ENCODE measurements around the gene SLC39A11.

The SLC39A11 gene

DNA sequence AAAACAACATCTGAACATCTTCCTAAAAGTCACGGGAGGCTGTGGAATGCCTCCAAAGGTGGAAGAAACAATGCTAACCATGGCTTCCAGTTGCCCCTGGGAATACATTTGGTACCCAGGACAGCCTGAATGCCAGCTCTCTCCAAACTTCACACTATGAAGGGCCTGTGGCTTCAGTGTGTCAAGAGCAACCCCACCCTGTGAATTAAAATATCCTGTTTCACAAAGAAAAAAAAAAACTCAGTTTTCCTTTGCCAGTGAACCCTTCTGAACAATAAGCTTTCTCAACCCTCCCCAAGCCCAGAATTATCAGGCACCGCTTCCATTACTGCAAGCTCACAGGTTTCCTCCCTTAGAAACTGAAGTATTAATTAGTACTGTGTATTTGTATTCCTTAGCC, 69.8 kb downstream of the SLC39A11 start:
- Histone ChIP-seq H3K36me3 (ENCODE audit: control insufficient read depth, insufficient read depth, low read length) (no peaks in the 10 kb centered on the region), H3K9me3 (ENCODE audit: control insufficient read depth, insufficient read depth, low read length) (no peaks in the 10 kb centered on the region)

DNA sequence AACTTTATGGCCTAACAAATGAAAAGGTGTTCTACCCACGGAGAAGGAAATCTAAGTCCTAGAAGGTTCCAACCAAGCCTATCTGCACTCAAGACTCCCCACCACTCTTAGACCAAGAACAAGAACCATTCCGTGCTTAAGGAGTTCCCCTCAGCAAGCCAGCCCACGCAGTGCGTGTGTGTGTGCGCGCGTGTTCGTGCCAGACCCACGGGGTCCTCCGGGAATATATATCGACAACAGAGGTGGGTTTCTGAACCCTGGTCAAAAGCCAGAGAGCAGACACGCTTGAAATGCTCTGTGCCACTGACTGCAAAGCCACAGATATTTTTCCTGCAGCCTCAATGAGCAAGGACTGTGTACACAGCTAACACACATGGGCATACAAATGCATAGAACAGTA, 70.7 kb downstream of the SLC39A11 start:
- Histone ChIP-seq H3K9me3 (ENCODE audit: control insufficient read depth, insufficient read depth, low read length) (no peaks in the 10 kb centered on the region), H3K4me1 (ENCODE audit: control insufficient read depth, insufficient read depth, low read length) (no peaks in the 10 kb centered on the region), H3K36me3 (ENCODE audit: control insufficient read depth, insufficient read depth, low read length) (no peaks in the 10 kb centered on the region), H3K9ac (ENCODE audit: low read depth, low read length) (no peak overlapping the region), H3K27me3 (ENCODE audit: control insufficient read depth, insufficient read depth, low read length) (no peaks in the 10 kb centered on the region), H3K4me3 (ENCODE audit: low read depth, low read length) (no peak overlapping the region), H3K27ac (ENCODE audit: low read depth, low read length) (no peak overlapping the region)

More for the DNA sequence above, 69.8 kb downstream of the SLC39A11 start:
- Histone ChIP-seq H3K9ac (ENCODE audit: low read depth, low read length) (no peak overlapping the region), H3K27ac (ENCODE audit: low read depth, low read length) (no peak overlapping the region), H3K4me1 (ENCODE audit: control insufficient read depth, insufficient read depth, low read length) (no peaks in the 10 kb centered on the region), H3K27me3 (ENCODE audit: control insufficient read depth, insufficient read depth, low read length) (no peaks in the 10 kb centered on the region), H3K4me3 (ENCODE audit: low read depth, low read length) (no peak overlapping the region)

DNA sequence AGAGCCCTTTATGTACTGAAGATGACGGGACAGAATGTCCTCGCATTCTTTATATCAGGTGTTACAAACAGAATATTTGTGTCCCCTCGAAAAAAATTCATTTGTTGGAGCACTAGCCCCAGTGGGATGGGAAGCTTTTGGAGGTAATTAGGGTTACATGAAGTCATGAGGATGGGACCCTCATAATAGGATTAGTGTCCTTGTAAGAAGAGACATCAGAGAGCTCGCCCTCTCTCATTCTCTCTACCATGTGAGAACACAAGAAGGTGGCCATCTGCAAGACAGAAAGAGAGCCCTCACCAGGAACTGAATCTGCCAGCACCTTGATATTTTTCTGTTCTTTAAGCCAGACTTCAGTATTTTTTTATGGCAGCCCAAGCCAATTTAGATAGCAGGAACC, 72.4 kb downstream of the SLC39A11 start:
- Histone ChIP-seq H3K27me3 (ENCODE audit: control insufficient read depth, insufficient read depth, low read length) (no peaks in the 10 kb centered on the region), H3K9me3 (ENCODE audit: control insufficient read depth, insufficient read depth, low read length) (no peaks in the 10 kb centered on the region), H3K27ac (ENCODE audit: low read depth, low read length) (no peak overlapping the region), H3K36me3 (ENCODE audit: control insufficient read depth, insufficient read depth, low read length) (no peaks in the 10 kb centered on the region), H3K4me1 (ENCODE audit: control insufficient read depth, insufficient read depth, low read length) (no peaks in the 10 kb centered on the region), H3K9ac (ENCODE audit: low read depth, low read length) (no peak overlapping the region), H3K4me3 (ENCODE audit: low read depth, low read length) (no peak overlapping the region)

DNA sequence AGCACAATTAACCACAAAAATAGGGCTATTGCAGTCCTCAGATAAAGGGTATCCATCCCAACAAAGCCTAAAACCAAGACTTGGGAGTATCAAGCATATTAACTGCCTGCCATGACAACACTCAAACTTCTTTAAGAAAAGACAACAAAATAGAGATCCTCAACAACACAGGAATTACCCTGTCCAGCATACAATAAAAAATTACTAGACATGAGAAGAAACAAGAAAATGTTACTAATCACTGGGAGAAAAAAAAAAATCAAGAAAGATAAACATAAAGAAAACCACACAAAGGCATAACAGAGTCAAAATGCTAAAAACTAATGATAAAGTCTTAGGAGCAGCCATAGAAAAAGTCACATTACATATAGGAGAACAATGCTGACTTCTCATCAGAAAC, 73.9 kb downstream of the SLC39A11 start:
- no peaks in the 10 kb centered on the region for H3K27me3 ChIP-seq (ENCODE audit: control insufficient read depth, insufficient read depth, low read length)
- no peak overlapping the region for H3K9ac ChIP-seq (ENCODE audit: low read depth, low read length)
- peaks cover 5% of the 10 kb centered on the region; the same call in 1 of the 2 replicates for H3K4me1 ChIP-seq (ENCODE audit: control insufficient read depth, insufficient read depth, low read length)
- no peaks in the 10 kb centered on the region for H3K9me3 ChIP-seq (ENCODE audit: control insufficient read depth, insufficient read depth, low read length)
- H3K4me3 ChIP-seq (ENCODE audit: low read depth, low read length), result no peak overlapping the region
- no peaks in the 10 kb centered on the region for H3K36me3 ChIP-seq (ENCODE audit: control insufficient read depth, insufficient read depth, low read length)
- no peak overlapping the region for H3K27ac ChIP-seq (ENCODE audit: low read depth, low read length)

DNA sequence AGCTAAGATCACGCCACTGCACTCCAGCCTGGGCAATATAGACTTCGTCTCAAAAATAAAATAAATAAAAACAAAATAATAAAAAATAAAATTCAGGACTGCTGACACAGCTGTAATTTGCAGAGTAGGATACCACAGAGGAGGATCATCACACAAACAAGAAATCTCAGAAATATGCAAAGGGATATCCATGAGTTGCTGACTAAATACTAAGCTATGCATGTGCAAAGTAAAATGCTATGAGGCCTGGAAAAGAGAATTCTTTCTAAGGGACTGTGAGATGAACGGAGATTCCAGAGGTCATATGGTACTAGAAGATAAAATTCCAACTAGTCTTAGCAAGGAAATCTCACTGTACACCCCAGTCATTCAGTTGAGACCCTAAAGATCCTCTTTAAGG, 74.8 kb downstream of the SLC39A11 start:
- Histone ChIP-seq H3K36me3 (ENCODE audit: control insufficient read depth, insufficient read depth, low read length) (no peaks in the 10 kb centered on the region), H3K27ac (ENCODE audit: low read depth, low read length) (no peak overlapping the region), H3K9ac (ENCODE audit: low read depth, low read length) (no peak overlapping the region), H3K27me3 (ENCODE audit: control insufficient read depth, insufficient read depth, low read length) (no peaks in the 10 kb centered on the region), H3K4me1 (ENCODE audit: control insufficient read depth, insufficient read depth, low read length) (peaks cover 5% of the 10 kb centered on the region; the same call in 1 of the 2 replicates), H3K9me3 (ENCODE audit: control insufficient read depth, insufficient read depth, low read length) (no peaks in the 10 kb centered on the region), H3K4me3 (ENCODE audit: low read depth, low read length) (no peak overlapping the region)

DNA sequence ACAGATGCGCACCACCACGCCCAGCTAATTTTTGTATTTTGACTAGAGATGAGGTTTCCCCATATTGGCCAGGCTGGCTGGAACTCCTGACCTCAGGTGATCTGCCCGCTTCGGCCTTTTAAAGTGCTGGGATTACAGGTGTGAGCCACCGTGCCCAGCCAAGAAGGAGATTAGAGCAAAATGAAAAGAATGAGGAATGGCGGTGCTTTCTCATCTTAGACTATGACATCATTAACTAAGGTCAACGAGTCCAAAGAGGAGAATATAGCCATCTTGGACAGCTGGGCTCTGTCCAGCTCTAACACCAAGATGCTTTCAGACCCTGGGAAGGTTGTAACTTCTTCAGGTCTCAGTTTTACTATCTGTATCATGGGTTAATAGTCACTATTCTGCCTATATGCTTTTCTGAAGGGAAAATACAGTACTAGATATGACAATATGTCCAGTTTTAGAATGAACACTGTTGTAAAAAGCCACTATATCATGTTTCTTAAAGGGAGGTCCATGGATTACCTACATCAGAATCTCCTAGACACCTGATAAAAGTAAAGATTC, 76.7 kb downstream of the SLC39A11 start:
- H3K27ac ChIP-seq (ENCODE audit: low read depth, low read length), result no peak overlapping the region
- no peak overlapping the region for H3K4me3 ChIP-seq (ENCODE audit: low read depth, low read length)
- no peak overlapping the region for H3K9ac ChIP-seq (ENCODE audit: low read depth, low read length)
- no peaks in the 10 kb centered on the region for H3K36me3 ChIP-seq (ENCODE audit: control insufficient read depth, insufficient read depth, low read length)
- no peaks in the 10 kb centered on the region for H3K9me3 ChIP-seq (ENCODE audit: control insufficient read depth, insufficient read depth, low read length)
- H3K4me1 ChIP-seq (ENCODE audit: control insufficient read depth, insufficient read depth, low read length), result peaks cover 5% of the 10 kb centered on the region; the same call in 1 of the 2 replicates
- no peaks in the 10 kb centered on the region for H3K27me3 ChIP-seq (ENCODE audit: control insufficient read depth, insufficient read depth, low read length)

DNA sequence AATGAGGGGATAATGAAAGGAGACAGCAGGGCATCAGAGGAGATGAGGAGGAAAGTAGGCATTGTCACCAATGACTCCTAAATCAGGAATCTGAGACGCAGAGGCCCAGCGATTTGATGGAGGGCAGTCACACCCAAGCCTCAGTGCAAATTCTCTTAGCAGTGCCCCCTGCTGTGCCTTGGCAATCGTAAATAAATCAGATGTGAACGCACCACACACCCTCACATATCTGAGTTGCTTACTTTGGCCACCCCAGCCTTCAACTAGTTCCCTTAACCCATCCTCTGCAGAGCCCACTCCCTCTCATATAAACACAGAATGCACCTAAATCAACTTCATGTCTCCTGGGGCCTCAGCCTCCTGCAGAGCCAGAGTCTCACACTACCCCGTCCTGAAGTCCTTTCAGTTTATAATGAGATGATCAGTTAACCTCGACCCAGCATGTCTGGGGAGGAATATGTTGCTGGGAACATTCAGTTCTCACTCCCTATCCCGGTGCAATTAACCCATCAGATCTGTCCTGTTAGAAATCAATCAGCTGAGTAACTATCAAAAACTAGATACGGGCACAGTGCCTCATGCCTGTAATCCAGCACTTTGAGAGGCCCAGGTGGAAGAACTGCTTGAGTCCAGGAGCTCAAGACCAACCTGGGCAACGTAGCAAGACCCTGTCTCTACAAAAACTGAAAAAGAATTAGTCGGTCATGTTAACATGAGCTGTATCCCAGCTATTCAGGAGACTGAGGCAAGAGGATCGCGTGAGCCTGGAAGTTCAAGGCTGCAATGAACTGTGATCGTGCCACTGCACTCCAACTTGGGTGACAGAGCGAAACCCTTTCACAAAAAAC, 78.4 kb downstream of the SLC39A11 start:
- no peaks in the 10 kb centered on the region for H3K9me3 ChIP-seq (ENCODE audit: control insufficient read depth, insufficient read depth, low read length)
- no peak overlapping the region for H3K27ac ChIP-seq (ENCODE audit: low read depth, low read length)
- no peak overlapping the region for H3K4me3 ChIP-seq (ENCODE audit: low read depth, low read length)
- H3K9ac ChIP-seq (ENCODE audit: low read depth, low read length), result no peak overlapping the region
- no peaks in the 10 kb centered on the region for H3K36me3 ChIP-seq (ENCODE audit: control insufficient read depth, insufficient read depth, low read length)
- no peaks in the 10 kb centered on the region for H3K27me3 ChIP-seq (ENCODE audit: control insufficient read depth, insufficient read depth, low read length)
- peaks cover 5% of the 10 kb centered on the region; the same call in 1 of the 2 replicates for H3K4me1 ChIP-seq (ENCODE audit: control insufficient read depth, insufficient read depth, low read length)

DNA sequence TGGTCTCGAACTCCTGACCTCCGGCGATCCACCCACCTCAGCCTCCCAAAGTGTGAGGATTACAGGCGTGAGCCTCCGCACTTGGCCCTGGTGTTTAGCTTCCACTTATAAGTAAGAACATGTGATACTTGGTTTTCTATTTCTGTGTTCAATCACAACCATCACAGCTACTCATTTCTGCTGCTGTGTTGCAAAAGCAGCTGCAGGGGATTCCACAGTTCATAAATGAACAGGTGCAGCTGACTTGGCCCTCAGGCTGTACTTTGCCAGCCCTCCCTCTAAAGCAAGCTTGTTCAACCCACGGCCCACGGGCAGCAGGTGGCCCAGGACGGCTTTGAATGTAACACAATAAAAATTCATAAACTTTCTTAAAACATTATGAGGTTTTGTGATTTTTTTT, 79.2 kb downstream of the SLC39A11 start:
- H3K4me3 ChIP-seq (ENCODE audit: low read depth, low read length), result no peak overlapping the region
- no peaks in the 10 kb centered on the region for H3K27me3 ChIP-seq (ENCODE audit: control insufficient read depth, insufficient read depth, low read length)
- no peaks in the 10 kb centered on the region for H3K9me3 ChIP-seq (ENCODE audit: control insufficient read depth, insufficient read depth, low read length)
- no peaks in the 10 kb centered on the region for H3K36me3 ChIP-seq (ENCODE audit: control insufficient read depth, insufficient read depth, low read length)
- no peak overlapping the region for H3K9ac ChIP-seq (ENCODE audit: low read depth, low read length)
- H3K27ac ChIP-seq (ENCODE audit: low read depth, low read length), result no peak overlapping the region
- peaks cover 5% of the 10 kb centered on the region; the same call in 1 of the 2 replicates for H3K4me1 ChIP-seq (ENCODE audit: control insufficient read depth, insufficient read depth, low read length)

DNA sequence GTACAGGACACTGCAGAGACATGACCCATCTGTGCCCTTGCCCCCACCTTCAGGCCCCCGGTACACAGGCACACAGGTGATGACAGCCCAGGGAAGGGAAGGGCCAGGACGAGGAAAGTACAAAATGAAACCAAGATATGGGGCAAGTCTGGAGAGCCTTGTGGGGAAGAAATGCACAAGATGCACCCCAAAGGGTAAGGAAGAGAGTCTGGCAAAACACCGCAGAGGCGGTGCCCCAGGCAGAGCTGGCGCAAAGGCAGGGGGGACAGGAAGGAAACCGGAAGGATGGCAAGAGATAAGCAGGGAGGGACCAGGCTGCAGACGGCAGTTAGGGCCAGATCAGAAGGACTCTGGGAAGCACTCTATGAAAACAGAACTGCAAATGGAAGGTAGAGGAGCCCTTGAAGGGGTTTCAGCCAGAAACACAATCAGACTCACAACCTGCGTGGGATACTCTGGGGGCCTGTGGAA, 81.4 kb downstream of the SLC39A11 start:
- Histone ChIP-seq H3K4me1 (ENCODE audit: control insufficient read depth, insufficient read depth, low read length) (peaks cover 5% of the 10 kb centered on the region; the same call in 1 of the 2 replicates), H3K27ac (ENCODE audit: low read depth, low read length) (no peak overlapping the region), H3K36me3 (ENCODE audit: control insufficient read depth, insufficient read depth, low read length) (no peaks in the 10 kb centered on the region), H3K27me3 (ENCODE audit: control insufficient read depth, insufficient read depth, low read length) (no peaks in the 10 kb centered on the region), H3K9me3 (ENCODE audit: control insufficient read depth, insufficient read depth, low read length) (no peaks in the 10 kb centered on the region), H3K9ac (ENCODE audit: low read depth, low read length) (no peak overlapping the region), H3K4me3 (ENCODE audit: low read depth, low read length) (no peak overlapping the region)

DNA sequence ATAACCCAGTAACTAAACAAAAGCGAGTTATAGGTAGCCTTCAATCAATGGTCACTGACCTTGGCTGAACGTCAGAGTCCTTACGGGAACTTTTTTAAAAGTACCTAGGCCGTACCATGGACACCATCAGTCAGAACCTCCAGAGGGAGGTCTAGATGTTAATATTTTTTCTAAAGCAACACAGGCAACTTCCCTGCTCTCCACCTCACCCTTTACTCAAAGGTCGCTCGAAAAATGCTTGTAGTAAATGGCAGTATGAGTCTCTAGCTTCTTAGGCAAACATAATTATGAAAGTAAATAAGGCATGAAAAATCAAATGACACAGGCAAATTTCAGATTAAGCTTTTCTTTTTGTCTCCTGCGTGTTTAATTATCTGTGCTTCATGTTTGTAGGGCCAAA, 82.1 kb downstream of the SLC39A11 start:
- Histone ChIP-seq H3K27me3 (ENCODE audit: control insufficient read depth, insufficient read depth, low read length) (no peaks in the 10 kb centered on the region), H3K4me3 (ENCODE audit: low read depth, low read length) (no peak overlapping the region), H3K9me3 (ENCODE audit: control insufficient read depth, insufficient read depth, low read length) (no peaks in the 10 kb centered on the region), H3K27ac (ENCODE audit: low read depth, low read length) (no peak overlapping the region), H3K4me1 (ENCODE audit: control insufficient read depth, insufficient read depth, low read length) (peaks cover 5% of the 10 kb centered on the region; the same call in 1 of the 2 replicates), H3K9ac (ENCODE audit: low read depth, low read length) (no peak overlapping the region), H3K36me3 (ENCODE audit: control insufficient read depth, insufficient read depth, low read length) (no peaks in the 10 kb centered on the region)

DNA sequence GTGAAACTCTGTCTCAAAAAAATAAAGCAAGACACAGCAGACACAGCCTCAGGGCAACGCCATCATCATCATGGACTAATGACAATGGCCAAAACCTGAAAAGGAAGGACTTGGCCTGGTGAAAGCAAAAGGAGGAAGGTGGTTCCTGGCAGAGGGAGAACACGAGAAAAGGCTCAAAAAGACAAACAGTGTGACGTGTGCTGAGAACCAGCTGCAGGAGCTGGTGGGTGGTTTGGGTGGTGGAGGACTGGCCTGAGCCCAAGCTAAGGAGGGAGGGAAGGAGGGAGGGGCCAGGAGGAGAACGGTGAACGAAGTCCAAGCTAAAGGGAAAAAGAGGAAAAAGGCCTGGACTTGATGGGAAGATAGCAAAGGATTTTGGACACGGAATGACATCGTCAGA, 85.1 kb downstream of the SLC39A11 start:
- no peak overlapping the region for H3K9ac ChIP-seq (ENCODE audit: low read depth, low read length)
- no peak overlapping the region for H3K27ac ChIP-seq (ENCODE audit: low read depth, low read length)
- H3K9me3 ChIP-seq (ENCODE audit: control insufficient read depth, insufficient read depth, low read length), result no peaks in the 10 kb centered on the region
- no peaks in the 10 kb centered on the region for H3K36me3 ChIP-seq (ENCODE audit: control insufficient read depth, insufficient read depth, low read length)
- H3K4me3 ChIP-seq (ENCODE audit: low read depth, low read length), result no peak overlapping the region
- H3K27me3 ChIP-seq (ENCODE audit: control insufficient read depth, insufficient read depth, low read length), result no peaks in the 10 kb centered on the region
- no peaks in the 10 kb centered on the region for H3K4me1 ChIP-seq (ENCODE audit: control insufficient read depth, insufficient read depth, low read length)

All from HUES48 (cell line).